IMR-90 (cell line): ENCODE measurements around the gene PPARD. TPM values are rescaled to one million over a fixed set of nuclear protein-coding genes. Genes with fewer than 3 reads are reported as not detected.

Experiments used
- ATAC-seq: fragments of 200-7000 bp; cut with Tn5 transposase; 2 replicates; pipeline ENCODE4 v1.9.1; 2020; ENCODE audit warnings: low read depth, mild to moderate bottlenecking, moderate library complexity
- BruUV-seq: library from RNA; stranded (reverse); fragments of 400-500 nt; replicated peaks from 2 replicates; lab custom pipeline; 2021; lab: Mats Ljungman, UMichigan
- CTCF ChIA-PET: fragments of 300-600 bp; formaldehyde crosslinking; extraction: SDS; loops from one replicate; lab custom pipeline; 2021; ENCODE audit warnings: antibody characterized with exemption; lab: Yijun Ruan, JAX
- POLR2A ChIA-PET: fragments of 300-600 bp; sonication (Branson Sonifier 250); formaldehyde crosslinking; loops from one replicate; lab custom pipeline; 2022; ENCODE audit warnings: antibody characterized with exemption; ENCODE audit not compliant: unreplicated experiment; lab: Charles Lee
- DNase-seq: peaks from one replicate; pipeline ENCODE4 v3.0.0; 2013
- H2AFZ ChIP-seq: replicated peaks from 2 replicates; pipeline ENCODE3; 2013; ENCODE audit warnings: low read length, mild to moderate bottlenecking; ENCODE audit not compliant: poor library complexity
- H2AK5ac ChIP-seq: 2 replicates; pipeline ENCODE4 v1.6.1; 2013; ENCODE audit warnings: low read depth, low read length, inconsistent platforms
- H2AK9ac ChIP-seq: replicated peaks from 2 replicates; pipeline ENCODE3; 2013; ENCODE audit warnings: mild to moderate bottlenecking, low read depth, low read length, moderate library complexity; ENCODE audit not compliant: poor library complexity
- H2BK120ac ChIP-seq: 2 replicates; pipeline ENCODE4 v1.6.1; 2013; ENCODE audit warnings: low read depth, low read length, inconsistent platforms
- H2BK15ac ChIP-seq: 3 replicates; pipeline ENCODE4 v1.6.1; 2013; ENCODE audit warnings: low read depth, low read length, inconsistent platforms
- H2BK20ac ChIP-seq: 2 replicates; pipeline ENCODE4 v1.6.1; 2013; ENCODE audit warnings: low read depth, mild to moderate bottlenecking, inconsistent platforms, low read length, moderate library complexity
- H2BK5ac ChIP-seq: 2 replicates; pipeline ENCODE4 v1.6.1; 2013; ENCODE audit warnings: mild to moderate bottlenecking, low read depth, low read length, inconsistent platforms; ENCODE audit not compliant: poor library complexity, severe bottlenecking
- H3K14ac ChIP-seq: replicated peaks from 2 replicates; pipeline ENCODE4 v1.6.1; 2013; ENCODE audit warnings: low read depth, low read length, inconsistent platforms
- H3K18ac ChIP-seq: 2 replicates; pipeline ENCODE4 v1.6.1; 2013; ENCODE audit warnings: low read depth, low read length, control low read depth
- H3K23ac ChIP-seq: 2 replicates; pipeline ENCODE4 v1.6.1; 2013; ENCODE audit warnings: low read depth, low read length, inconsistent platforms
- H3K27ac ChIP-seq: 2 replicates; pipeline ENCODE4 v1.5.1; 2013; ENCODE audit warnings: mild to moderate bottlenecking, control low read depth, low read length; ENCODE audit not compliant: insufficient read depth
- H3K27me3 ChIP-seq: 2 replicates; pipeline ENCODE4 v1.6.1; 2013; ENCODE audit warnings: low read length; ENCODE audit not compliant: control insufficient read depth, insufficient read depth
- H3K36me3 ChIP-seq: 2 replicates; pipeline ENCODE4 v1.6.1; 2013; ENCODE audit warnings: low read length, mixed read lengths; ENCODE audit not compliant: control insufficient read depth, insufficient read depth
- H3K4ac ChIP-seq: 2 replicates; pipeline ENCODE4 v1.6.1; 2013; ENCODE audit warnings: low read depth, low read length, inconsistent platforms
- H3K4me1 ChIP-seq: 2 replicates; pipeline ENCODE4 v1.6.1; 2013; ENCODE audit warnings: low read length, mixed read lengths; ENCODE audit not compliant: control insufficient read depth, insufficient read depth
- H3K4me2 ChIP-seq: 2 replicates; pipeline ENCODE4 v1.6.1; 2013; ENCODE audit warnings: low read depth, mild to moderate bottlenecking, control low read depth, low read length, moderate library complexity
- H3K4me3 ChIP-seq: 2 replicates; pipeline ENCODE4 v1.5.1; 2013; ENCODE audit warnings: low read depth, mild to moderate bottlenecking, control low read depth, low read length, moderate library complexity; ENCODE audit not compliant: insufficient read depth
- H3K56ac ChIP-seq: 2 replicates; pipeline ENCODE4 v1.6.1; 2013; ENCODE audit warnings: low read length, inconsistent platforms; ENCODE audit not compliant: insufficient read depth; ENCODE audit errors: extremely low read depth
- H3K79me1 ChIP-seq, 2 experiments: 2 replicates each; pipeline ENCODE4 v1.6.1; 2013; ENCODE audit warnings: low read length in 2 of 2, inconsistent platforms in 1 of 2, low read depth in 1 of 2
- H3K9ac ChIP-seq: 2 replicates; pipeline ENCODE4 v1.6.1; 2013; ENCODE audit warnings: low read depth, low read length, control low read depth
- H3K9me1 ChIP-seq: 2 replicates; pipeline ENCODE4 v1.6.1; 2013; ENCODE audit warnings: low read length, inconsistent platforms; ENCODE audit not compliant: insufficient read depth
- H3K9me3 ChIP-seq: 2 replicates; pipeline ENCODE4 v1.6.1; 2013; ENCODE audit warnings: low read length; ENCODE audit not compliant: control insufficient read depth, insufficient read depth
- H4K20me1 ChIP-seq: 2 replicates; pipeline ENCODE4 v1.6.1; 2013; ENCODE audit warnings: low read length, inconsistent platforms; ENCODE audit not compliant: insufficient read depth
- H4K5ac ChIP-seq: 2 replicates; pipeline ENCODE4 v1.6.1; 2013; ENCODE audit warnings: mild to moderate bottlenecking, low read depth, low read length, control low read depth
- H4K8ac ChIP-seq, 2 experiments: 2 replicates each; pipeline ENCODE4 v1.6.1; 2013; ENCODE audit warnings: low read depth in 2 of 2, low read length in 2 of 2, control low read depth in 1 of 2, inconsistent platforms in 1 of 2
- H4K91ac ChIP-seq: 2 replicates; pipeline ENCODE4 v1.6.1; 2013; ENCODE audit warnings: low read depth, low read length, inconsistent platforms; ENCODE audit not compliant: insufficient read depth
- BHLHE40 ChIP-seq: fragments of 150-350 bp; IDR thresholded peaks from 2 replicates; pipeline ENCODE4 v1.6.1; 2016; ENCODE audit warnings: mild to moderate bottlenecking, low read depth, low read length
- CEBPB ChIP-seq: IDR thresholded peaks from 2 replicates; pipeline ENCODE4 v1.6.1; 2012; ENCODE audit warnings: low read depth, low read length, improper control_type of control experiment
- CTCF ChIP-seq: conservative IDR thresholded peaks from 2 replicates; pipeline ENCODE4 v1.5.1; 2012; ENCODE audit warnings: mild to moderate bottlenecking, low read depth, low read length, improper control_type of control experiment
- FOS ChIP-seq: fragments of 150-350 bp; IDR thresholded peaks from 2 replicates; pipeline ENCODE4 v1.6.1; 2016; ENCODE audit warnings: low read depth, low read length
- MAFK ChIP-seq: IDR thresholded peaks from 2 replicates; pipeline ENCODE4 v1.6.1; 2012; ENCODE audit warnings: low read depth, low read length, improper control_type of control experiment
- MAZ ChIP-seq: IDR thresholded peaks from 2 replicates; pipeline ENCODE4 v1.6.1; 2012; ENCODE audit warnings: low read depth, mild to moderate bottlenecking, low read length, improper control_type of control experiment, moderate library complexity, borderline replicate concordance
- MXI1 ChIP-seq: IDR thresholded peaks from 2 replicates; pipeline ENCODE4 v1.6.1; 2012; ENCODE audit warnings: low read depth, mild to moderate bottlenecking, low read length, moderate library complexity, borderline replicate concordance
- NFE2L2 ChIP-seq: fragments of 150-350 bp; IDR thresholded peaks from 2 replicates; pipeline ENCODE4 v1.6.1; 2016; ENCODE audit warnings: low read depth, mild to moderate bottlenecking, low read length
- POLR2A ChIP-seq: IDR thresholded peaks from 2 replicates; pipeline ENCODE4 v1.6.1; 2012; ENCODE audit warnings: mild to moderate bottlenecking, low read depth, low read length
- SMC3 ChIP-seq: fragments of 150-350 bp; IDR thresholded peaks from 2 replicates; pipeline ENCODE4 v1.6.1; 2016; ENCODE audit warnings: low read depth, mild to moderate bottlenecking, antibody characterized with exemption, low read length, moderate library complexity
- WGBS, 2 experiments: methylation state at CpG; one replicate each; pipeline versions ENCODE4 v1.1.5 to v1.1.7; 2013; ENCODE audit warnings: missing lambda C conversion rate in 2 of 2; ENCODE audit not compliant: insufficient read length in 1 of 2; ENCODE audit errors: extremely low coverage in 2 of 2; 5-methylcytosine and 5-hydroxymethylcytosine counted together
- dilution Hi-C: fragments of 300-500 bp; cut with HindIII; formaldehyde crosslinking; loops from one replicate; pipeline ENCODE4 v1.14.3; 2018; ENCODE audit warnings: low sequenced_read_pairs; ENCODE audit not compliant: unreplicated experiment
- in situ Hi-C: fragments of 300-500 bp; cut with MboI; formaldehyde crosslinking; loops from 3 replicates; pipeline ENCODE4 v1.14.3; 2019; ENCODE audit warnings: low sequenced_read_pairs, inconsistent platforms, mixed read lengths
- intact Hi-C: fragments of 100-400 bp; cut with micrococcal nuclease; formaldehyde crosslinking; loops from 2 replicates; pipeline ENCODE4 v1.10.0; 2022
- polyA plus RNA-seq, 3 experiments: library from polyadenylated mRNA; depleted of rRNA; stranded (reverse); fragments of >200 nt; gene quantifications; 2 replicates each; pipeline ENCODE4 v1.2.3, GENCODE V29; 2012; ENCODE audit warnings: low replicate concordance in 1 of 3
- total RNA-seq: library from RNA; depleted of rRNA; stranded (reverse); fragments of >200 nt; gene quantifications from 2 replicates; pipeline ENCODE4 v1.2.3, GENCODE V29; 2012

Gene PPARD
- total and polyA plus RNA-seq, 2 of the 4 experiments (the other 2 are of a cell fraction): 10.4 to 69.0 TPM

DNA sequence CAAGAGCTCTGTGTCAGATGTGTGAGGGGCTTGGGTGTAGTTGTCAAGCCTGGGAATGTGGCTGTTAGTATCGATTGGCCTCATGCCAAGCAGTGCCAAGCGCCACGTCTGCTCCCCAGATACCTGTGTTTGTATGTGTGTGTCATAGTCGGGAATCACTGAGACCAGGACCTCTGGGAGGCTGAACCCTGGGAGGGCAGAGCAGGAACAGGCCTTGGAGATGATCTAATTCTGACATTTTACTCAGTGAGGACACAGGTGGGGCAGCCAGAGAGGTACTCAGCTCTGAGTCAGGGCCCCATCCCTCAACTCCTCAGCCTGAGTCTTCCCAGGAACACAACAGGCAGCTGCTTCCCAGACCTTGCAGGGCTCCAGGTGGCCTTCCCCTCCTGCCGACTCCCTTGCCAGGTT lies 58.5 kb downstream of the PPARD start:
- BruUV-seq: no TSS peak
- Histone ChIP-seq H4K8ac (peak overlapping the region in 1 of 2 experiments; percentile 15; a peak in 1 of 4 replicates), H3K36me3 (peaks cover 5% of the 10 kb centered on the region; the same call in 1 of the 2 replicates), H3K23ac (peak overlapping the region; percentile 59; the same call in 1 of the 2 replicates), H3K18ac (no peak overlapping the region), H3K56ac (no peak overlapping the region), H3K27me3 (no peaks in the 10 kb centered on the region), H2BK15ac (no peak overlapping the region; the same call in 2 of the 3 replicates), H4K20me1 (peaks cover 30% of the 10 kb centered on the region), H3K4me2 (no peak overlapping the region), H4K5ac (no peak overlapping the region), H3K4me1 (peaks cover 18% of the 10 kb centered on the region), H2BK5ac (no peak overlapping the region), H2AK5ac (peak overlapping the region; percentile 74; the same call in 1 of the 2 replicates), H3K9ac (no peak overlapping the region), H3K4me3 (no peak overlapping the region), H2BK120ac (no peak overlapping the region), H3K14ac (peak overlapping the region; percentile 58), H2AK9ac (peak overlapping the region; percentile 68), H3K9me3 (no peaks in the 10 kb centered on the region), H2BK20ac (no peak overlapping the region; the same call in 1 of the 2 replicates), H3K4ac (0 out of 2 replicates have a peak overlapping the region, but pooled peaks have one; percentile 20), H2AFZ (peak overlapping the region; percentile 4), H3K27ac (no peak overlapping the region), H4K91ac (no peak overlapping the region), H3K79me1 (peaks cover 47 to 86% of the 10 kb centered on the region in 2 experiments), H3K9me1 (peaks cover 38% of the 10 kb centered on the region)
- in situ Hi-C loops: no loop called here
- WGBS, 2 experiments: 100% methylated on average over 1 of the region's 5 CpGs; no CpG with 5 or more reads in 1 of the 2 experiments
- ChIA-PET POLR2A (no interaction called here), CTCF (interaction anchor here (1.4 kb wide), 1 partner anchor 22 kb away, joined by 3 read pairs; no protein-coding TSS in a partner anchor)
- TF ChIP-seq POLR2A (no peak), FOS (no peak), CTCF (no peak), SMC3 (no peak), CEBPB (no peak), MXI1 (no peak), MAFK (no peak), NFE2L2 (no peak), BHLHE40 (no peak), MAZ (no peak)
- DNase-seq (peak; percentile 49), ATAC-seq (no peak)
- intact Hi-C loops: no loop called here
- dilution Hi-C loops: no loop called here
